Stimulated activated CD4-positive, alpha-beta T cell treated with anti-CD3 and anti-CD28 coated beads, TNF-alpha, amount 100 ng/mL, for 24 hours (primary cell): ENCODE data around the gene DCANP1.

Experiments
- DNase-seq, 3 experiments: peaks; one replicate each; pipeline ENCODE4 v3.0.0-alpha.2; 2020; ENCODE audit warnings: low read depth in 3 of 3

DCANP1 gene

DNA sequence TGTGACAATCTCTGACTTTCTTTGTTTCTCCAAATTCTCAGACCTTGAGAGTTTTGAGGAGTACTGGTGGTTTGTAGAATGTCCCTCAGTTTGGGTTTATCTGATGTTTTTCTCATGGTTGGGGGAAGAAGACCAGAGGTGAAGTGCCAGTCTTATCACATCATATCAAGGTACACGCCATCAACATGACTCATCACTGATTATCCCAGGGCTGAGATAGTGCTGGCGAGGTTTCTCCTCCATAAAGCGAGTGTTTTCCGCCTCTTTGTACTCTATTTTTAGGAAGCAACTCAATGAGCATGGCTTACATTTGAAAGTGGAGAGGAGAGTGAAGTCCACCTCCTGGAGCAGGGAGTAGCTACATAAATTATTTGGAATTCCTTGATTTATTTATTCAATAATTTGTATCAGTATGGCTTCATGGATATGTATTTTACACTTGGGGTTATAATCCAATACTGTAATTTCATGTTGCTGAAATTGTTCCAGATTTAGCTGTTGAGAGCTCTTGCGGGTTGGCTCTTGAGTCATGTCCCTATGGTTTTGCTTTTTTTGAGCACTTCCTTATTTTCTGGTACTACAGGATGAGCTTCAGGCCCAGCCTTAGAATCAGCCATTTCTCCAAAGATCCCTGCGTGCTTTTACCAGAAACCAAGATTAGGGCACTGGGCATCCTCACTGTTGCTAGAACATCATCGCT is 23.9 kb downstream of the DCANP1 start:
- no peak for DNase-seq

DNA sequence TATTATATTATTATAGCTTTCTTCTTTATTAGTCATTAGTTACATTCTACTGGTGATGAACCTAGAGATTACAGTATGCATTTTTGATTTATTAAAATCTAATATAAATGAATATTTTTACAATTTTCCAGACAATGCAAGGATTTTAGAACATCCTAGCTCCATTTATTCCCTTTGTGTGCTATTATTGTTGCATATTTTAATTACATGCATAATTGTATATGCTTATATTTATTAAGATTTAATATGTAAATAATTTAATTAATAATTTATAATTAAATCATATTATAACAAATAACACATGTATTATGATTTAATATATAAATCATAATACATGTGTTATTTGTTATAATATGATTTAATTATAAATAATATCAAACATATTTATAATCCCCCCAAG is 24.7 kb downstream of the DCANP1 start:
- no peak for DNase-seq

DNA sequence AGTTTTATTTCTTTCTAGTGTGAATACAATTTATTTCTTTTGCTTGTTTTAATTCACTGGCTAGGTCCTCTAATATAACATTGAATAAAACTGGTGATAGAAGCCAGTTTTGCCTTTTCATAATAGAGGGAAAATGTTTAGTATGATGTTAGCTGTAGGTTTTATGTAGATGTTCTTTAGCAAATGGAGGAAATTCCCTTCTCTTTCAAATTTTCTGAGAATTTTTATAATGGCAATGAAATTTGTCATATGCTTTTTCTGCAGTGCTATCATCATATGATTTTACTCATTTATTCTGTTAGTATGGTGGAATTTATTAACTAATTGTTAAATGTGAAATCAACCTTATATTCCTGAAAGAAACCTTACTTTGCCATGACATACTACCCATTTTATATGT is 30.1 kb downstream of the DCANP1 start:
- no peak for DNase-seq

DNA sequence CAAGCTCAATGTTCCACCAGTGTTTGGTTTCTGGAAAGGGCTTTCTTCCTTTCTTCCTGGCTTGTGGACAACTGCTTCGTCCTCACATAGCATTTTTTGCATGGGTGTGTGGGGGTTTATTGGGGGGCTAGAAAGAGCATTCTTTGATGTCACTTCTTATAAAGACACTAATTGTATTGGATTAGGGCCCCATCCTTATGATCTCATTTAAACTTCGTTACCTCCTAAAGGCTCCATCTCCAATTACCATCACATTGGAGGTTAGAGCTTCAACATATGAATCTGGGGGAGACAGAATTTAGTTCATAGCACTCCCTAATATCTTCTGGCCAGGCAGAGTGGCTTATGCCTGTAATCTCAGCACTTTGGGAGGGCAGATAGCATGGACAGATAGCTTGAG is 42.1 kb downstream of the DCANP1 start:
- no peak for DNase-seq

DNA sequence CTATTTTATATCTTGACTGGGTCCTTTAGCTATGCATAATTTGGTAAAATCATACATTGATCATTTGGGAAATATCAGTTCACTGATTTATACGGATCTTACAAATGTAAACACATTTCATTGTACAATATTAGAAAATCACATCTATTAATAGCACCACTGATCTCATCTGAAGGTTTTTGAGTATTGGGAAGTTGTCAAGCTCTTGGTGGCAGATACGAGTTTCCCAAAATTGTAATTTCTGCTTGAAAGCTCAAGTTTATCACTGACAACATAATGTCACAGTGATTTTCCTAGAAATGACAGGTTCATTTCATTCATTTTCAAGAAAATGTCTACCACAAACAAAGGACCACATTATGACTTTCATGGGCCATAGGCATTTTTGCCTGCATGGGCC is 45.1 kb downstream of the DCANP1 start:
- DNase-seq, result no peak

DNA sequence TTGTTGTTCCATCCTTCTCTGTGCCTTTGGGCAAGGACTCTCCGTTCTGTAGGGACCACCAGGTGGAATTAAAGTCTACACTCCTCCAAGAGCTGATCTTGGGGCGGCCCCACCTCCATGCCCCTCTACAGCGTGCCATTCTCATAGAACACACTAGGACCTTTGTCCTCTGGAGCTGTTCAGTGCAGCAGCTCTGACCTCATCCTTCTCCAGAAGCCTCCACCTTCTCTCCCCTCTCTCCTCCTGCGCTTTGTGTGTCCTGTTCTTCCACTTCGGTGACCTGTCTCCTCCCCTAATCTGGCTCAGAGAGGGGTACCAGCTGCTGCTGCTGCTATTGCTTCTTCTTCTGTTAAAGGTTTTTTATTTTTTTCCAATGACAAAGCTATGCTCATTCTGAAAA is 46.3 kb downstream of the DCANP1 start:
- DNase-seq, result no peak

DNA sequence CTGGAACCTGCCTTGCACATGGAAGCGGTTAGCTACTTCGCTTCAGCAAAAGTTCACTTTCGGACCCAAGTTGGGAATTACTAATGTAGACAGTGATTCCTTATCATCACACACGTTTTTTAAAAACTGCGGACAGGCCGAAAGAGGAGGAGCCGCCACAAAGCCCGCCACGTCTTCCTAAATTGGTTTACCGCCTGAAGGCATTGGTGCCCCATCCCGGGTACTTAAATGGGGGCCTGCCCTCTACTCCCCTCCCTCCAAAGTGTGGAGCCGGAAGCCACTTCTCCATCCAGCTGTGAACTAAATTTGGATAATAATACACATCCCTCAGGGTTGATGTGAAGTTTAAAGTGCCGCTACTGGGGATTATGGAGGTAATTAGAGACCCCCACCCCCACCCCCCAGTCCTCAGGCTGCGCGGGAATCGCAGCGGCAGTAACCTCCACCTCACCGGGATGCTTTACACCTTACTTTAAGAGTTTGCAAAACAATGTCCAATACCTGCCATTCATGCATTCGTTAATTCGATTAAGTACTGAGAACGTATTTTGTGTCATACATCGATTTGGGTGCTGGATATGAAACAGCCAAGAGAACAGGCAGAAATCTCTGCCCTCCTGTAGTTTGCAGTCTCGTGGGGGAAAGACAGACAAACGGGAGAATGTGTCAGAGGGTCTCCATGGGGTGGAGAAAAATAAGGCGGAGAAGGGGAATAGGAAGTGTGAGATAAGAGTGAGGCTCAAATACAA is 47.2 kb downstream of the DCANP1 start:
- no peak for DNase-seq

DNA sequence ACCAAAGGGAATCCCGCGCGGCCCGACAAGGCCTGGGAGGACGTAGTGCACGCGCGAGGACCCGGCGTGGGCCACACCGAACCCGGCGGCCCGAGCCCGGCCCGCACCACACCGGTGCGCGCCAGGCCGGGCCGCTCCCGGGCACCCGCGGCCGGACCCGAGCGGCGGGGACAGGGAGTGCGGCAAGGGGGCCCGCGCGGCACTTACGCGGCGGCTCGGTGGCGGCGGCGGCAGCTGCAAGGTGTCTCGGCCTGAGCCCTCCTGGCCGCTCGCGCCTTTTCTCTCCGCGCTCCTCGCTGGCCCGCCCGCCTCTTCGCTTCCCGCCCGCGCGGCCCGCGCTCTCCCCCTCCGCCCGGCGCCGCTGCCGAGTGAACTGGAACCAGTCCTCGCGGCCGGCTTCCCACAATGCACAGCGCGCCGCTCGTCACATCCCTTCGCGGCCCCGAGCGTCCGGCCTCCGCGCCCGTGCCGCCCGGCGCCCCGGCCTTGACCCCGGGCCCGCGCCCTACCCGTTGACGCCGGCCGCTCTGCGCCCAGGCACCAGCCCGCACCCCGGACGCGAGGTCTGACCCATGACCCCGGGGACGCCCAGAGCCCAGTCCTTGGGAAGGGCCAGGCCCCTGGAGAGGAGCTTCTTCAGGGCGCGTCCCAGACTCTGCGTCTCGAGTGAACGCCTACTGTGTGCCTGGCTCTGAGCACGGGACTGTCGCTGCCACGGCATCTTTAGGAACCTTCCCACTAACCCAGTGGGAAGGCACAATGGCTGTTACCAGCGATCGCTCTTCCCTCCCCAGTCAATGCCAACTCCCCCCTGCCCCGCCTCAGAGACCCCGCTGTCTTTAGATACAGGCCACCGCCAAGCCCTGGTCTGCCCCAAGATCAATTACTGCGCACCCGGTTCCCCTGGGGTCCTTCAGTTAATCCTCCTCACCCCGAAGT is 48.0 kb downstream of the DCANP1 start, which contains the start of gene MACROH2A1:
MACROH2A1 (minus strand) TSS at position 377 of the 939 bp plus-strand sequence. CDS start 10,138 bp downstream, outside the sequence.
- DNase-seq, result peak; percentile 67 to 82 (median 67)

DNA sequence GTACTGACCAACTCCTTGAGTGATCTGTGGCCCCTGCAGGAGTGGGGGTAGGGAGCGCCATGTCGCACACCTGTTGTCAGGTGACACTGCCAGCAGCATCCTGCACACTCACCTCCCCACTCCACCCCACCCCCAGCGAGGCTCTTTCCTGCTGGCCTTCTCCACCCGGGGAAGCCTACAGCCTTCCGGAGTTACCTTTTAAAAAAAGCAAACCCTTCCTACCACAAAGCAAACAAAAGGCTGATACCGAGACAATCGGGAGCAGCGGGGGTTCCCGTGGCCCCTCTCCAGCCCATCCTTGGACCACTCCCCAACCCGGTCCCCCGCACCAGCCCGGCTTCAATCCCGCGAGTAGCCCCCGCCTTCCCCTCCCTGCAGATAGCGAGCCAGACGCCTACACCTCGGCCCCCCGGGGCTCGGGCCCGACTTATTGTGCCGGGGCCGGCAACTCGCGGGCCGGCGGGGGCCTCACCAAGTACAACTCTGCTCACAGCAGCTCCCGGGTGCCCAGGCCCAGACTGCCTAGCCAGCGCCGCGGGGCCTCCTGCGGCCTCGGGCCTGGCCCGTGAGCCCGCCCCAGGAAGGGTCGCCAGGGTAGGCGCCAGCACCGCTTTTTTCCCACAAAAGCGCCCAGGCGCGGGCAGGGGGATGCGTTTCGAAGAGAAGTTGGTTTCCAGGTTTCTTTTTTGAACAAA is 48.8 kb downstream of the DCANP1 start:
- DNase-seq, result peak in 2 of 3 experiments; percentile 6 to 49

DNA sequence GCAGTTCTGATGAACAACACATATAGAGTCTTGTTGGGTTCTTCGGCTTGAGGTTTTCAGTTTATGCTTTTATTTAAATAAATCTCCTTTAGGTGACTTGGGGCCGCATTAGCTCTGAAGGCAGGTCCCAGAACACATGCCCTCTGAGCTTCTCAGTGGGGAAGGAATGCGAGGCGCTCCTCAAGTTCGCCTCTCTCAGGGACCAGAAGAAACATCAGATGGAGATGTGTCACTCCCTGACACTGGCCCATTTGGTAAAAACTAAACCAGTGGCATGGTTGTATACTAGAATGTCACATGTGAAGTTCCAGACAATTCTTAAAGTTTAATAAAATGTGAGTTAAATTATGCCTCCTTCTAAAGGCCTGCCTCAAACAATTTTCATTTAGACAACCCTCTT is 50.1 kb downstream of the DCANP1 start:
- DNase-seq, result no peak

DNA sequence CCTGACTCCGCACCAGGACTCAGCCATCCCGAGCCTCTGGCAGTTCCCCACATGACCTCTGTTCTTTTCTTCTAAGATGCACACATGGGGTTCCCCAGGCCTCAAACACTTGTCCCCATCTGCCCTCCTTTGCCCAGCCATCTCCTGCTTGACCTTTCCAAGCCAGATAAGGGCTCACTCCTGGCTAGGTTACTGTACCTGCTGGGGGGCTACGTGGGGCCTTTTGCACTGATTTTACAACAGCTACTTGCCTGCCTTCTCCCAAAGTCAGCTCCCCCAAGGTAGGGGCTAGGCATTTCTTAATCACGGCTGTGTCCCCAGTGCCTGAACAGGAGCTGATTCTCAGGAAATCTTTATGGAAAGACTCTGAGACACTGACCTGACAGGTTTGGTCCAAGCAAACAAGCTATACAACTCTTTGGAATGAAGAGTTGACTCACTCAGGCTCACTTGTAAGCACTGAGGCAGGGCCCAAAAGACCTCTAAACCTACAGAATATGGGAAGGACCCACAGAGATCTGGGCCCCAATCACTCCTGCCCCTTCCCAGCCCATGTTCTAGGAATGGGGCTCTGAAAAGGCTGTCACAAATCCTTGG is 50.6 kb downstream of the DCANP1 start:
- no peak for DNase-seq

DNA sequence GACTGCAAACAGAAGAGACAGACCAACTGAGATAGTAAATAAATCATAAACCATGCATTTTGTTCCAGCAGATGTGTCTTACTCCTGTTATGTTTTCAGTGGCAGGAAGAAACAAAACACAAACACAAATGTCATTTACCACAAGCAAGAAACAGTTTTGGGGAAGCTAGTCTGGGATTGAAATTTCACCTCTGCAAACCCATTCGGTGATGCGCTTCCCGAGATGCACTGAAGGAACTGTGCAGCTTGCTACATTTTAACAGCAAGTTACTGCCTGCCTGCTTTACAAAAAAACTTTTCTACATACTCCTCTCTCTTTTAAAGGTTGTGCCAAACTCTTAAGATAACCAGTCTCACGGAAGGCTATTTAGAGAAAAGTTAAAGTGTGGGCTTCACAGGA is 51.3 kb downstream of the DCANP1 start:
- no peak for DNase-seq

DNA sequence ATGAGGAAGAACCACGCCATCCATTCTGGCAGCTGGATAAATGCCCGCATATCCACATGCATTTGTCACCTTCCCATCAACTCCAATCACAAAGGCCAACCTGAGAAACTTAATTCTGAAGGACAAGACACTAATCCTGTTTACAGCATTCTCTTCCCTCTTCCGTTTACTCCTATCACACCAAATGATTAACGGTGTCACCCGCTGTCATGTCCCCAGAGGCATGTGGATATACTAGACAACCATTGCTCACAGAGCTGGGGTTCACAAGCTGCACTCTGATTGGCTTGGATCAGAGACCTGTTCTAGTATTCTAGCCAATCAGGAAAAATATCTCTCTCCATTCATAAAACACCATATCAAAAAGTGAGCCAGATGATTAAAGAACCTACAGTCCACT is 51.7 kb downstream of the DCANP1 start:
- no peak for DNase-seq
